Astrocyte of the cerebellum (primary cell): Measurements from ENCODE around the gene HTT.

Experiments used
- DNase-seq: peaks from one replicate; pipeline ENCODE4 v3.0.0-alpha.2; 2011; ENCODE audit warnings: low read depth
- H3K4me3 ChIP-seq: 2 replicates; pipeline ENCODE4 v1.5.1; 2011; ENCODE audit warnings: mild to moderate bottlenecking, low read depth, low read length, moderate library complexity
- in situ Hi-C: cut with HindIII; loops from 2 replicates; pipeline ENCODE4 v1.10.0; 2017; ENCODE audit warnings: low sequenced_read_pairs
- TF ChIP-seq, protein P1 (sequence below): IDR thresholded peaks from 2 replicates; pipeline ENCODE4 v1.5.1; 2012; ENCODE audit warnings: low read length, low read depth, moderate library complexity, mild to moderate bottlenecking; ENCODE audit errors: missing control alignments

The HTT gene

DNA sequence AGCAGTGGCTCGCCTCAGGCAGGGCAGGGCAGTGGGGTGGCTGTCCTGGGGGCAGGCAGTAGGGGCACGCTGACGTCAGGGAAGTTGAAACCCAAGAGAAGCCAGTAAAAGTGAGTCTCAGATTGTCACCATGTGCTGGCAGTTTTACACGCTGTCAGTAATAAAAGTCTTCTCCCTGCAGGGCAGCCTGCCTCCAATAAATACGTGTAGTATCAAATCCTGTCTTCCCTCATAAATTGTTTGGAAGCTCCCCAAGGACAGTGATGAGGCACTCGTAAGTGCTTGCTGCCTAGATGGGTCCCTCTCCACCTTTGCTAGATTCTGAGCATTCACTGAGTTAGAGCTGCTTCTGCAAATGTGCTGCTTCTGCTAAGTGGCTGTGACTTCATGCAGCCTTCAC lies 113.6 kb downstream of the HTT start:
- no peak overlapping the region for H3K4me3 ChIP-seq
- TF ChIP-seq, protein P1, sequence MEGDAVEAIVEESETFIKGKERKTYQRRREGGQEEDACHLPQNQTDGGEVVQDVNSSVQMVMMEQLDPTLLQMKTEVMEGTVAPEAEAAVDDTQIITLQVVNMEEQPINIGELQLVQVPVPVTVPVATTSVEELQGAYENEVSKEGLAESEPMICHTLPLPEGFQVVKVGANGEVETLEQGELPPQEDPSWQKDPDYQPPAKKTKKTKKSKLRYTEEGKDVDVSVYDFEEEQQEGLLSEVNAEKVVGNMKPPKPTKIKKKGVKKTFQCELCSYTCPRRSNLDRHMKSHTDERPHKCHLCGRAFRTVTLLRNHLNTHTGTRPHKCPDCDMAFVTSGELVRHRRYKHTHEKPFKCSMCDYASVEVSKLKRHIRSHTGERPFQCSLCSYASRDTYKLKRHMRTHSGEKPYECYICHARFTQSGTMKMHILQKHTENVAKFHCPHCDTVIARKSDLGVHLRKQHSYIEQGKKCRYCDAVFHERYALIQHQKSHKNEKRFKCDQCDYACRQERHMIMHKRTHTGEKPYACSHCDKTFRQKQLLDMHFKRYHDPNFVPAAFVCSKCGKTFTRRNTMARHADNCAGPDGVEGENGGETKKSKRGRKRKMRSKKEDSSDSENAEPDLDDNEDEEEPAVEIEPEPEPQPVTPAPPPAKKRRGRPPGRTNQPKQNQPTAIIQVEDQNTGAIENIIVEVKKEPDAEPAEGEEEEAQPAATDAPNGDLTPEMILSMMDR = no peak
- in situ Hi-C loops = no loop called here
- no peak for DNase-seq

DNA sequence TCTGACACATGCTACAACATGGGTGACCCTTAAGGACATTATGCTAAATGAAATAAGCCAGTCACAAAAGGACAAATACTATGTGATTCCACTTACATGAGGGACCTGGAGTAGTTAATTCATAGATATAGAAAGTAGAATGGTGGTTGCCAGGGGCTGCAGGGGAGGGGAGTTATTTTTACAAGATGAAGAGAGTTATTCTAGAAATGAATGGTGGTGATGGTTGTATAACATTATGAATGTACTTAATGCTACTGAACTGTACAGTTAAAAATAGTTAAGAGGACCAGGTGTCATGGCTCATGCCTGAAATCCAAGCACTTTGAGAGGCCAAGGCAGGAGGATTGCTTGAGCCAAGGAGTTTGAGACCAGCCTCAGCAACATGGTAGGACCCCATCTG lies 115.0 kb downstream of the HTT start:
- in situ Hi-C loops = no loop called here
- DNase-seq = no peak
- H3K4me3 ChIP-seq = no peak overlapping the region
- TF ChIP-seq, protein P1 = no peak

DNA sequence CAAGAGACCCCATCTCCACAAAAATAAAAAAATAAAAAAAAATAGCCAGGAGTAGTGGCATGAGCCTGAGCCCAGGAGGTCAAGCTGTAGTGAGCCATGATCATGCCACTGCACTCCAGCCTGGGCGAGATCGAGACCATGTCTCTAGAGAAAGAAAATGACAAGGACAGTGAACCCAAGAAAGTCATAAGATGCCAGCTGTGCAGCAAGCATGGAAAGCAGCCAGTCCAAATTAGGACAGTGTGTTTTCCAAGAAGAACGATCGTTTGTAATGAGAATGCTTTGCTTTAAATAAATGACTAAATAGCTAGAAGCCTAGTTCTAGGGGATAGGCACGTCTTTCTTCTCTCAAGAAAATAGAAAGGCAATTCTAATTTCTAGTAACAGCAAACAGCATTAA lies 116.1 kb downstream of the HTT start:
- no peak for DNase-seq
- no peak overlapping the region for H3K4me3 ChIP-seq
- TF ChIP-seq, protein P1 = no peak
- in situ Hi-C loops = no loop called here

DNA sequence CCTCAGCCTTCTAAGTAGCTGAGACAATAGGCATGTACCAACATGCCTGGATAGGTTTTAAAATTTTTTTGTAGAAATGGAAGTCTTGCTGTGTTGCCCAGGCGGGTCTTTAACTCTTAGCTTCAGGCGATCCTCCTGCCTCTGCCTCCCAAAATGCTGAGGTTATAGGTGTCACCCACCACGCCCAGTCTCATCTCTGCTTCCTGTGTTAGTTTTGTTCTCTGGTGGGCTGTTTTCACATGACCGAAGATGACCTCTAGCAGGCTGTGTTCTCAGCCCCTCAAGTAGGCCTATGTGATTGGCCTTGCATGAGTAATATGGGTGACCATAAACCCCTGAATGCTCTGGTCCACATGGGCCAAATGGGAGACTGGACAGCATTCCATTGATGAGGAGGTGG lies 117.7 kb downstream of the HTT start:
- no peak for DNase-seq
- TF ChIP-seq, protein P1 = no peak
- in situ Hi-C loops = no loop called here
- no peak overlapping the region for H3K4me3 ChIP-seq

DNA sequence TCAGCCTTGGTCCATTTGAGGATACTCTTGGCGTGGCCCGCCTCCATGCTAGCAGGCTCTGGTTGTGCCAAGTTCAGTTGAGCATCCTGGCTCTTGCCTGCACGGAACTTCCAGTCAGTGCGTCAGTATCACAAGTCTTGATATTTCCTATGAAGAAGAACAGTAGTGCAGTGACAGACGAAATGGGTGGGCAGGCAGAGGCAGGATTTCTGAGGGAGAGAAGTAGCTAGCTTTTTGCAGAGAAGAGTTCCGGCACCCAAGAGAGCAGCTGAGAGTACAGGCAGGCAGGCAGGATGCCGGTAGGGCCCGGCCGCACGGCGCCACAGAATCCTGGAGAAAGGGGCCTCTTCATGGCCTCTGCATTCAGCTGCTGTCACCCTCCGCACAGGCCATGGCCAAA lies 118.3 kb downstream of the HTT start:
- TF ChIP-seq, protein P1 = no peak
- H3K4me3 ChIP-seq = no peak overlapping the region
- in situ Hi-C loops = no loop called here
- DNase-seq = no peak

DNA sequence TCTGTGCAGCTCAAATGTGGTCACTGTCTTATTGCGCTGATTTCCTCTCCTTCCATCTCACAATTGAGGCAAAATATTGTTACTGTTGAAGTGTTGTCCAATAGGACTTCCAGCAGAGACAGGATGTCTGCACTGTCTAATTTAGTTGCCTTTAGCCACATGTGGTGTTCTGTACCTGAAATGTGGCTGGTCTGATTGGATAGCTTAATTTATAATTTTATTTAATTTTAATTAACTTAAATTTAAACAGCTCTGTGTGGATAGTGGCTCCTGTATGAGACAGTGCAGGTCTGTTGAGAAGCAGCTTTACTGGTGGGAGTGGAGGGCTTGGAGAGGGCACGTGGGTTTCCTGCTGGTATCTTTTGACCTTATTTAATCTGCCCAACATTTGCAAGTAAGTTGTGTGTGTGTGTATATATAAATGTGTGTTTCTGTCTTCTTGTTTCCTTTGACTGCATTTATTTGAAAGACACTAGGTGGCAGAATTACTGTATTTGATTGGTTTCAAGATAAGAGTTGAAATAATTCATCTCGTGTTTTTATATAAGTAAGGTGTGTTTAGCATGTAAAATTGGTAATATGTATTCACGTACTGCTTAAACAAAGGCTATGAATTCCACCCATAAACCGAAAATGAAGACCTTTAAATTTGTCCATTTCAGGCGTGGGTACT lies 119.2 kb downstream of the HTT start:
- DNase-seq = peak; percentile 8
- H3K4me3 ChIP-seq = no peak overlapping the region
- TF ChIP-seq, protein P1 = no peak

More for the DNA sequence above, 119.2 kb downstream of the HTT start:
- in situ Hi-C loops = no loop called here
